ENCODE measurements around the gene NPDC1. TPM values are rescaled to one million over a fixed set of nuclear protein-coding genes. Genes with fewer than 3 reads are reported as not detected.

The NPDC1 gene, protein sequence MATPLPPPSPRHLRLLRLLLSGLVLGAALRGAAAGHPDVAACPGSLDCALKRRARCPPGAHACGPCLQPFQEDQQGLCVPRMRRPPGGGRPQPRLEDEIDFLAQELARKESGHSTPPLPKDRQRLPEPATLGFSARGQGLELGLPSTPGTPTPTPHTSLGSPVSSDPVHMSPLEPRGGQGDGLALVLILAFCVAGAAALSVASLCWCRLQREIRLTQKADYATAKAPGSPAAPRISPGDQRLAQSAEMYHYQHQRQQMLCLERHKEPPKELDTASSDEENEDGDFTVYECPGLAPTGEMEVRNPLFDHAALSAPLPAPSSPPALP
- total RNA-seq (10.5 and 15.7 TPM in 2 replicates), polyA plus RNA-seq (9.0 and 12.1 TPM in 2 replicates), polyA minus RNA-seq (ENCODE audit: low replicate concordance) (8.6 and 9.9 TPM in 2 replicates)
- 31.5 and 54.9 TPM in 2 replicates for polyA plus RNA-seq (2012)

DNA sequence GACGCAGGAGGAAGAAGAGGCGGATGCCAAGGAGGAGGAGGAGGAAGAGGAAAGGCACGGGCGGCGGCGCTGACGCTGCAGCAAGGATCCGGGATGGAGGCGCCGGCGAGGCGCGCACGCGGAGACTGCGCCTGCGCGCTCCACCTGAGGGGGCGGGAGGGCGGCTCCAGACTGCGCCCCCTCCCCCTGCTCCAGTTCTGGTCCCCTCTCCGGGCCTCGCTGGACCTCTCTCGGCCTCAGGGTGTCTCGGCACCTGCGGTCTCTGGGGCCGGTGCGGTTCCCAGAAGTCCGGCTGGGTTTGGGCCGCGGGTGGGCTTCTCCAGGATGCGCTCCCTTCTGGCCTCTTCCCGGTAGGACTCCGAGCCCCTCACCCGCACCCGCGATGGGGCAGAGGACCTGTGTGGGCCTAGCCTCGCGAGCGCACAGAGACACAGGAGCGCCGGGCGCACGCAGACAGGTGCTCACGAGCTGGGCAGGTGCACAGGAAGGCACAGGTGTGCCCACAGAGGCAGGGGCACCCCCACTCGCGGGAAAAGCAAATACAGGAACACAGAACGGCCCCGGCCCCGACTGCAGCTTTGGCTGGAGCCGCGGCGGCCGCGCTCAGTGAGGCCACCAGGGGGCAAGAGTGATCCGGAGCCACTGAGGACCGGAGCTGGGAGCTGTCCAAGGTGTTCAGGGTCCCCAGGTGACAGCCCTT lies at the start of gene NPDC1:
Gene NPDC1, minus strand, starts transcription at position 90 of the 700 bp plus-strand sequence. CDS start 188 bp downstream, outside the sequence.
- Histone ChIP-seq H3K79me2 (ENCODE audit: control insufficient read depth, insufficient read depth, low read length) (peaks cover 18% of the 10 kb centered on the region), H2AFZ (ENCODE audit: low read length) (peak within 1 kb of the TSS; percentile 79), H3K4me3 (replicated peaks in 1 of 4; ENCODE audit: control extremely low read depth in 1 of 4, insufficient read depth in 1 of 4, low read depth in 3 of 4, low read length in 4 of 4) (peak within 1 kb of the TSS; percentile 50 to 72 (median 67)), H3K4me2 (ENCODE audit: extremely low read depth, insufficient read depth, low read length) (peak within 1 kb of the TSS; percentile 97), H3K4me1 (ENCODE audit: control insufficient read depth, extremely low read depth, insufficient read depth, low read length) (peaks cover 6% of the 10 kb centered on the region), H4K20me1 (ENCODE audit: control insufficient read depth, extremely low read depth, insufficient read depth, low read length) (no peaks in the 10 kb centered on the region), H3K27ac (ENCODE audit: insufficient read depth, low read length) (no peak within 1 kb of the TSS), H3K9me3 (ENCODE audit: control insufficient read depth, insufficient read depth, low read depth, low read length) (no peaks in the 10 kb centered on the region), H3K36me3 (ENCODE audit: control insufficient read depth, insufficient read depth, low read length) (no peaks in the 10 kb centered on the region), H3K27me3 (ENCODE audit: control insufficient read depth, insufficient read depth, low read length) (peaks cover 6% of the 10 kb centered on the region), H3K9ac (ENCODE audit: insufficient read depth, low read length) (peak within 1 kb of the TSS; percentile 62)
- DNase-seq (ENCODE audit: low read depth in 2 of 2), result peak; percentile 60 to 63
- no peak for TF ChIP-seq EZH2 (IDR thresholded peaks at IDR 0.05; ENCODE audit: low read length, missing control alignments)
- TF ChIP-seq, protein P1, sequence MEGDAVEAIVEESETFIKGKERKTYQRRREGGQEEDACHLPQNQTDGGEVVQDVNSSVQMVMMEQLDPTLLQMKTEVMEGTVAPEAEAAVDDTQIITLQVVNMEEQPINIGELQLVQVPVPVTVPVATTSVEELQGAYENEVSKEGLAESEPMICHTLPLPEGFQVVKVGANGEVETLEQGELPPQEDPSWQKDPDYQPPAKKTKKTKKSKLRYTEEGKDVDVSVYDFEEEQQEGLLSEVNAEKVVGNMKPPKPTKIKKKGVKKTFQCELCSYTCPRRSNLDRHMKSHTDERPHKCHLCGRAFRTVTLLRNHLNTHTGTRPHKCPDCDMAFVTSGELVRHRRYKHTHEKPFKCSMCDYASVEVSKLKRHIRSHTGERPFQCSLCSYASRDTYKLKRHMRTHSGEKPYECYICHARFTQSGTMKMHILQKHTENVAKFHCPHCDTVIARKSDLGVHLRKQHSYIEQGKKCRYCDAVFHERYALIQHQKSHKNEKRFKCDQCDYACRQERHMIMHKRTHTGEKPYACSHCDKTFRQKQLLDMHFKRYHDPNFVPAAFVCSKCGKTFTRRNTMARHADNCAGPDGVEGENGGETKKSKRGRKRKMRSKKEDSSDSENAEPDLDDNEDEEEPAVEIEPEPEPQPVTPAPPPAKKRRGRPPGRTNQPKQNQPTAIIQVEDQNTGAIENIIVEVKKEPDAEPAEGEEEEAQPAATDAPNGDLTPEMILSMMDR (conservative IDR thresholded peaks at IDR 0.05 in 1 of 2, IDR thresholded peaks at IDR 0.05 in 1 of 2; ENCODE audit: low read depth in 1 of 2, low read length in 2 of 2), result peak; percentile 82 to 83

DNA sequence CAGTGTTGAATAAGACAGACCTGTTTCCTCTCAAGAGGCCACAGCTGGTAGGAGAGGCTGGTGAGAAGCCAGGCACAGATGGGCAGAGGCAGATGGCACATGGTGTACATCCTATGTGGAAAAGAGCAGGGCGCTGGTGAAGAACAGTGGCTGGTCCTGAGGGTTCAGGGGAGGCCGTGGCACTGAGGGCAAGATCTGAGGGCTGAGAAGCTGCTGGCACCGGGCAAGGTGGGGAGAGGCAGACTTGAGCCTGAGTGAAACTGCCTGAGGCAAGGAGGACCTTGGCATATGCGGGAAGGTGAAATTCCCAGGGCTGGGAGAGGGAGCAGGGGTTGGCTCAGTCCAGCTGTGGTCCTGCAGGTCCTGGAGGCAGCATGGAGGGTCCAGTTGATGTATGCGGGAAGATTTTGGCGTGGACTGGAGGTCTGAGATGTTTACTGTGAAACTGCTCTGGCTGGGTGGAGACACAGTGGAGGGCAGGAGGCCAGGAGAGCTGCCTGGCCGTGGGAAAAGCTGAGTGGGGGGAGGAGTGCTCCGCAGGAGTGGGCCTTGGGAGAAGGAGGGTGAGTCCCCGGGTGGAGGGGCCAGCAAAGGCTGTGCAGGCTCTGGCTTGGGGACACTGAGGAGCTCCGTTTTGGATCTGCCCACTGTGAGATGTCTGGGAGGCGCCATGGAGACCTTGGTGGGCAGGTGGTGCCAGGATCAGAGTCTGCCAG lies 43.4 kb upstream of the NPDC1 start:
- Histone ChIP-seq H3K79me2 (ENCODE audit: control insufficient read depth, insufficient read depth, low read length) (no peaks in the 10 kb centered on the region), H3K4me1 (ENCODE audit: control insufficient read depth, extremely low read depth, insufficient read depth, low read length) (peaks cover 10% of the 10 kb centered on the region), H2AFZ (ENCODE audit: low read length) (no peak overlapping the region), H4K20me1 (ENCODE audit: control insufficient read depth, extremely low read depth, insufficient read depth, low read length) (no peaks in the 10 kb centered on the region), H3K4me3 (replicated peaks in 1 of 4; ENCODE audit: control extremely low read depth in 1 of 4, insufficient read depth in 1 of 4, low read depth in 3 of 4, low read length in 4 of 4) (no peak overlapping the region), H3K4me2 (ENCODE audit: extremely low read depth, insufficient read depth, low read length) (no peak overlapping the region), H3K9ac (ENCODE audit: insufficient read depth, low read length) (no peak overlapping the region), H3K36me3 (ENCODE audit: control insufficient read depth, insufficient read depth, low read length) (peaks cover 2% of the 10 kb centered on the region), H3K9me3 (ENCODE audit: control insufficient read depth, insufficient read depth, low read depth, low read length) (no peaks in the 10 kb centered on the region), H3K27me3 (ENCODE audit: control insufficient read depth, insufficient read depth, low read length) (no peaks in the 10 kb centered on the region), H3K27ac (ENCODE audit: insufficient read depth, low read length) (no peak overlapping the region)
- no peak for TF ChIP-seq EZH2 (IDR thresholded peaks at IDR 0.05; ENCODE audit: low read length, missing control alignments)
- TF ChIP-seq, protein P1 (conservative IDR thresholded peaks at IDR 0.05 in 1 of 2, IDR thresholded peaks at IDR 0.05 in 1 of 2; ENCODE audit: low read depth in 1 of 2, low read length in 2 of 2), result no peak
- DNase-seq (ENCODE audit: low read depth in 2 of 2), result no peak

DNA sequence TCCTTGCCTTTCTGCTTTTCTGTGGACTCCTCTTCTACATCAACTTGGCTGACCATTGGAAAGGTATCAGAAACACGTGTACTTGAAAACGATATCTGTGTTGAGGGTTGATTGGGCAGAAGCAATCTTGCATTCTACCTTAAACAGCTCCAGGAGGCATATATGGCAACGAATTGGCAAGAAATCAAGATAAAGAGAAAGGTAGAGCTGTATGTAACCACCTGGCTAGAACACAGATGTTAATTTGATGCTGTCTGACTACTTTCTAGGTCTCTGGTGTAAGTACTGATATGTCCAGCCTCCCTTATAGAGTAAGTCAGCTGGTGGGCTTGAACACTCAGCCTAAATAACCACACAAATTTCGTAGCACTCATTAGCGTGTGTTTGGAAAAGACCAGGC lies 42.1 kb upstream of the NPDC1 start:
- Histone ChIP-seq H3K27ac (ENCODE audit: insufficient read depth, low read length) (no peak overlapping the region), H3K27me3 (ENCODE audit: control insufficient read depth, insufficient read depth, low read length) (no peaks in the 10 kb centered on the region), H2AFZ (ENCODE audit: low read length) (no peak overlapping the region), H3K36me3 (ENCODE audit: control insufficient read depth, insufficient read depth, low read length) (peaks cover 3% of the 10 kb centered on the region), H3K4me2 (ENCODE audit: extremely low read depth, insufficient read depth, low read length) (no peak overlapping the region), H3K79me2 (ENCODE audit: control insufficient read depth, insufficient read depth, low read length) (no peaks in the 10 kb centered on the region), H3K4me1 (ENCODE audit: control insufficient read depth, extremely low read depth, insufficient read depth, low read length) (peaks cover 20% of the 10 kb centered on the region), H4K20me1 (ENCODE audit: control insufficient read depth, extremely low read depth, insufficient read depth, low read length) (no peaks in the 10 kb centered on the region), H3K4me3 (replicated peaks in 1 of 4; ENCODE audit: control extremely low read depth in 1 of 4, insufficient read depth in 1 of 4, low read depth in 3 of 4, low read length in 4 of 4) (peak overlapping the region in 2 of 4 experiments; percentile 74 to 89), H3K9me3 (ENCODE audit: control insufficient read depth, insufficient read depth, low read depth, low read length) (no peaks in the 10 kb centered on the region), H3K9ac (ENCODE audit: insufficient read depth, low read length) (no peak overlapping the region)
- no peak for DNase-seq (ENCODE audit: low read depth in 2 of 2)
- TF ChIP-seq, protein P1 (conservative IDR thresholded peaks at IDR 0.05 in 1 of 2, IDR thresholded peaks at IDR 0.05 in 1 of 2; ENCODE audit: low read depth in 1 of 2, low read length in 2 of 2), result no peak
- no peak for TF ChIP-seq EZH2 (IDR thresholded peaks at IDR 0.05; ENCODE audit: low read length, missing control alignments)
